ENCODE results near the gene CELA3A.

CELA3A gene

DNA sequence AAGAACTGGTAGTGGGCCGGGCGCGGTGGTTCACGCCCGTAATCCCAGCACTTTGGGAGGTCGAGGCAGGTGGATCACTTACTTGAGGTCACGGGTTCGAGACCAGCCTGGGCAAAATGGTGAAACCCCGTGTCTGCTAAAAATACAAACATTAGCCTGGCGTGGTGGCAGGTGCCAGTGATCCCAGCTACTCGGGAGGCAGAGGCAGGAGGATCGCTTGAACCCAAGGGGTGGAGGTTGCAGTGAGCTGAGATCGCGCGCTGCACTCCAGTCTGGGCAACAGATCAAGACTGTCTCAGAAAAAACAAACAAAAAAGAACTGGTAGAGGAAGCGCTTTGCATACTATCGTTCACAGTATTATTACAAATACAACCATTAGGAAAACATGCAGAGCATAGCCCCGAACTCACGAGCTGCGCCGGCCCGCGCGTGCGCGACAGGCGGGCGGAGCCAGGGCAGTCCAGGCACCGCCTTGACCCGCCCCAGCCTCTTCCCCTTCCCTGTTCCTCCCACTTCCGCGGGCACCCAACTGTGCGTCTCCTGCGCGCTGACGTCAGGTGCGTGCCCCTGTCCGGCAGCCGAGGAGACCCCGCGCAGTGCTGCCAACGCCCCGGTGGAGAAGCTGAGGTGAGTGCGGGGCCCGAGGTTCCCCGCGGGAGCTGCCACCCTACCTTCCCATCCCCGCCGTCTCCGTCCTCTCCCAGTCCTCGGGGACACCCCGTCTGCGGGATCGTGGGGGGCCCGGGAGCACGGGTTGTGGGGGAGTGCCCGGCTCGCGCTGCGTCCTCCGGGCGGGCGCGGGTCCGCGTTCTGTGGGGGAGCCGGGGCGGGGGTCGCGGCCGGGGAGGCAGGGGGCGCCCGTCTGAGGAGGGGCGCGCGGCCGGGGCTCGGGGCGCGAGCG, 50.9 kb downstream of the CELA3A start, which contains the start of gene CDC42 (continued):
- TF ChIP-seq OSR2 (tag by site-specific recombination; IDR thresholded peaks at IDR 0.05): 0 out of 2 replicates have a peak, but pooled peaks have one; percentile 36
- TF ChIP-seq ZNF777 (tag by site-specific recombination; IDR thresholded peaks at IDR 0.05; ENCODE audit: borderline replicate concordance): no peak
- no peak for TF ChIP-seq YY1 (tag by site-specific recombination; IDR thresholded peaks at IDR 0.05)
- TF ChIP-seq, protein P1, sequence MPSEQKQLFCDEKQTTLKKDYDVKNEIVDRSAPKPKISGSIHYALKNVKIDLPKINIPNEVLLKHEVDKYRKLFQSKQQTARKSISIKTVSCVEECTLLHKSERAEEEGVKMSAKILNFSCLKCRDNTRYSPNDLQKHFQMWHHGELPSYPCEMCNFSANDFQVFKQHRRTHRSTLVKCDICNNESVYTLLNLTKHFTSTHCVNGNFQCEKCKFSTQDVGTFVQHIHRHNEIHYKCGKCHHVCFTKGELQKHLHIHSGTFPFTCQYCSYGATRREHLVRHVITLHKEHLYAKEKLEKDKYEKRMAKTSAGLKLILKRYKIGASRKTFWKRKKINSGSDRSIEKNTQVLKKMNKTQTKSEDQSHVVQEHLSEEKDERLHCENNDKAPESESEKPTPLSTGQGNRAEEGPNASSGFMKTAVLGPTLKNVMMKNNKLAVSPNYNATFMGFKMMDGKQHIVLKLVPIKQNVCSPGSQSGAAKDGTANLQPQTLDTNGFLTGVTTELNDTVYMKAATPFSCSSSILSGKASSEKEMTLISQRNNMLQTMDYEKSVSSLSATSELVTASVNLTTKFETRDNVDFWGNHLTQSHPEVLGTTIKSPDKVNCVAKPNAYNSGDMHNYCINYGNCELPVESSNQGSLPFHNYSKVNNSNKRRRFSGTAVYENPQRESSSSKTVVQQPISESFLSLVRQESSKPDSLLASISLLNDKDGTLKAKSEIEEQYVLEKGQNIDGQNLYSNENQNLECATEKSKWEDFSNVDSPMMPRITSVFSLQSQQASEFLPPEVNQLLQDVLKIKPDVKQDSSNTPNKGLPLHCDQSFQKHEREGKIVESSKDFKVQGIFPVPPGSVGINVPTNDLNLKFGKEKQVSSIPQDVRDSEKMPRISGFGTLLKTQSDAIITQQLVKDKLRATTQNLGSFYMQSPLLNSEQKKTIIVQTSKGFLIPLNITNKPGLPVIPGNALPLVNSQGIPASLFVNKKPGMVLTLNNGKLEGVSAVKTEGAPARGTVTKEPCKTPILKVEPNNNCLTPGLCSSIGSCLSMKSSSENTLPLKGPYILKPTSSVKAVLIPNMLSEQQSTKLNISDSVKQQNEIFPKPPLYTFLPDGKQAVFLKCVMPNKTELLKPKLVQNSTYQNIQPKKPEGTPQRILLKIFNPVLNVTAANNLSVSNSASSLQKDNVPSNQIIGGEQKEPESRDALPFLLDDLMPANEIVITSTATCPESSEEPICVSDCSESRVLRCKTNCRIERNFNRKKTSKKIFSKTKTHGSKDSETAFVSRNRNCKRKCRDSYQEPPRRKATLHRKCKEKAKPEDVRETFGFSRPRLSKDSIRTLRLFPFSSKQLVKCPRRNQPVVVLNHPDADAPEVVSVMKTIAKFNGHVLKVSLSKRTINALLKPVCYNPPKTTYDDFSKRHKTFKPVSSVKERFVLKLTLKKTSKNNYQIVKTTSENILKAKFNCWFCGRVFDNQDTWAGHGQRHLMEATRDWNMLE (tag by site-specific recombination; conservative IDR thresholded peaks at IDR 0.05; ENCODE audit: low read depth): peak; percentile 46; the same call in 1 of the 2 replicates
- peak; percentile 78; the same call in 1 of the 2 replicates for TF ChIP-seq ZNF391 (tag by site-specific recombination; IDR thresholded peaks at IDR 0.05; ENCODE audit: borderline replicate concordance, low read depth)
- peak; percentile 66; the same call in 1 of the 2 replicates for TF ChIP-seq ZBTB1 (tag by site-specific recombination; IDR thresholded peaks at IDR 0.05)
- no peak for TF ChIP-seq ZNF473 (tag by site-specific recombination; IDR thresholded peaks at IDR 0.05)
- TF ChIP-seq, protein P2, sequence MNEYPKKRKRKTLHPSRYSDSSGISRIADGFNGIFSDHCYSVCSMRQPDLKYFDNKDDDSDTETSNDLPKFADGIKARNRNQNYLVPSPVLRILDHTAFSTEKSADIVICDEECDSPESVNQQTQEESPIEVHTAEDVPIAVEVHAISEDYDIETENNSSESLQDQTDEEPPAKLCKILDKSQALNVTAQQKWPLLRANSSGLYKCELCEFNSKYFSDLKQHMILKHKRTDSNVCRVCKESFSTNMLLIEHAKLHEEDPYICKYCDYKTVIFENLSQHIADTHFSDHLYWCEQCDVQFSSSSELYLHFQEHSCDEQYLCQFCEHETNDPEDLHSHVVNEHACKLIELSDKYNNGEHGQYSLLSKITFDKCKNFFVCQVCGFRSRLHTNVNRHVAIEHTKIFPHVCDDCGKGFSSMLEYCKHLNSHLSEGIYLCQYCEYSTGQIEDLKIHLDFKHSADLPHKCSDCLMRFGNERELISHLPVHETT (tag by site-specific recombination; IDR thresholded peaks at IDR 0.05): peak; percentile 59
- TF ChIP-seq HOXC10 (CRISPR knock-in tag; IDR thresholded peaks at IDR 0.05): no peak
- no peak for TF ChIP-seq ZNF416 (tag by site-specific recombination; IDR thresholded peaks at IDR 0.05)
- peak; percentile 81 for TF ChIP-seq ZFHX2 (tag by site-specific recombination; conservative IDR thresholded peaks at IDR 0.05)
- TF ChIP-seq IKZF3 (tag by site-specific recombination; IDR thresholded peaks at IDR 0.05): peak; percentile 96
- no peak for TF ChIP-seq ZNF121 (tag by site-specific recombination; IDR thresholded peaks at IDR 0.05)
- peak; percentile 43 for TF ChIP-seq ZNF600 (tag by site-specific recombination; IDR thresholded peaks at IDR 0.05)
- TF ChIP-seq ZNF266 (tag by site-specific recombination; IDR thresholded peaks at IDR 0.05; ENCODE audit: low read depth): no peak
- no peak for TF ChIP-seq ZNF670 (tag by site-specific recombination; IDR thresholded peaks at IDR 0.05; ENCODE audit: low read depth)
- TF ChIP-seq ZNF561 (tag by site-specific recombination; IDR thresholded peaks at IDR 0.05; ENCODE audit: borderline replicate concordance): 0 out of 2 replicates have a peak, but pooled peaks have one; percentile 17
- TF ChIP-seq ZNF585B (tag by site-specific recombination; IDR thresholded peaks at IDR 0.05): no peak
- no peak for TF ChIP-seq ZNF596 (tag by site-specific recombination; IDR thresholded peaks at IDR 0.05)
- peak; percentile 80 for TF ChIP-seq ZNF423 (tag by site-specific recombination; IDR thresholded peaks at IDR 0.05)
- TF ChIP-seq, protein P3, sequence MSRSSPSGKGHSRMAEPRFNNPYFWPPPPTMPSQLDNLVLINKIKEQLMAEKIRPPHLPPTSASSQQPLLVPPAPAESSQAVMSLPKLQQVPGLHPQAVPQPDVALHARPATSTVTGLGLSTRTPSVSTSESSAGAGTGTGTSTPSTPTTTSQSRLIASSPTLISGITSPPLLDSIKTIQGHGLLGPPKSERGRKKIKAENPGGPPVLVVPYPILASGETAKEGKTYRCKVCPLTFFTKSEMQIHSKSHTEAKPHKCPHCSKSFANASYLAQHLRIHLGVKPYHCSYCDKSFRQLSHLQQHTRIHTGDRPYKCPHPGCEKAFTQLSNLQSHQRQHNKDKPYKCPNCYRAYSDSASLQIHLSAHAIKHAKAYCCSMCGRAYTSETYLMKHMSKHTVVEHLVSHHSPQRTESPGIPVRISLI (tag by site-specific recombination; IDR thresholded peaks at IDR 0.05): no peak
- peak; percentile 98 for TF ChIP-seq SP2 (tag by site-specific recombination; IDR thresholded peaks at IDR 0.05)
- TF ChIP-seq ZNF747 (tag by site-specific recombination; IDR thresholded peaks at IDR 0.05): no peak
- TF ChIP-seq ZNF610 (tag by site-specific recombination; IDR thresholded peaks at IDR 0.05; ENCODE audit: borderline replicate concordance): 0 out of 2 replicates have a peak, but pooled peaks have one; percentile 9
- TF ChIP-seq ZBTB8A (tag by site-specific recombination; IDR thresholded peaks at IDR 0.05): peak; percentile 79
- TF ChIP-seq PRDM1 (tag by site-specific recombination; IDR thresholded peaks at IDR 0.05): no peak
- peak; percentile 80 for TF ChIP-seq ZNF335 (tag by site-specific recombination; conservative IDR thresholded peaks at IDR 0.05)
- TF ChIP-seq ZFP41 (tag by site-specific recombination; IDR thresholded peaks at IDR 0.05; ENCODE audit: borderline replicate concordance): no peak
- TF ChIP-seq SCRT1 (tag by site-specific recombination; IDR thresholded peaks at IDR 0.05; ENCODE audit: borderline replicate concordance): no peak
- TF ChIP-seq ZNF138 (tag by site-specific recombination; IDR thresholded peaks at IDR 0.05; ENCODE audit: borderline replicate concordance): no peak
- TF ChIP-seq ZFP69B (tag by site-specific recombination; IDR thresholded peaks at IDR 0.05): 0 out of 2 replicates have a peak, but pooled peaks have one; percentile 18
- no peak; the same call in none of the 2 replicates for TF ChIP-seq ZNF324 (tag by site-specific recombination; IDR thresholded peaks at IDR 0.05)
- no peak for TF ChIP-seq ZNF354C (tag by site-specific recombination; IDR thresholded peaks at IDR 0.05; ENCODE audit: borderline replicate concordance, low read depth)

All from HEK293 (cell line).